Measurements from ENCODE around the gene MED10.

GRCh38 chr5:6393596-6394194 lies 15.3 kb upstream of the MED10 start:
- TF ChIP-seq ZNF331 (CRISPR knock-in tag; IDR thresholded peaks at IDR 0.05; ENCODE audit: low read depth), result no peak
- TF ChIP-seq CTCF (conservative IDR thresholded peaks at IDR 0.05; ENCODE audit: low read depth in 2 of 2), result no peak
